GM12874 (cell line): ENCODE data around the gene ARHGEF12.

Experiments used
- TF ChIP-seq, protein P1 (sequence below): IDR thresholded peaks from 2 replicates; pipeline ENCODE4 v1.5.1; 2011; ENCODE audit warnings: low read depth, mild to moderate bottlenecking, control low read depth, low read length, moderate library complexity; ENCODE audit not compliant: insufficient read depth

Gene ARHGEF12

GRCh38 chr11:120529911-120530310 lies 193.7 kb downstream of the ARHGEF12 start:
- TF ChIP-seq, protein P1, sequence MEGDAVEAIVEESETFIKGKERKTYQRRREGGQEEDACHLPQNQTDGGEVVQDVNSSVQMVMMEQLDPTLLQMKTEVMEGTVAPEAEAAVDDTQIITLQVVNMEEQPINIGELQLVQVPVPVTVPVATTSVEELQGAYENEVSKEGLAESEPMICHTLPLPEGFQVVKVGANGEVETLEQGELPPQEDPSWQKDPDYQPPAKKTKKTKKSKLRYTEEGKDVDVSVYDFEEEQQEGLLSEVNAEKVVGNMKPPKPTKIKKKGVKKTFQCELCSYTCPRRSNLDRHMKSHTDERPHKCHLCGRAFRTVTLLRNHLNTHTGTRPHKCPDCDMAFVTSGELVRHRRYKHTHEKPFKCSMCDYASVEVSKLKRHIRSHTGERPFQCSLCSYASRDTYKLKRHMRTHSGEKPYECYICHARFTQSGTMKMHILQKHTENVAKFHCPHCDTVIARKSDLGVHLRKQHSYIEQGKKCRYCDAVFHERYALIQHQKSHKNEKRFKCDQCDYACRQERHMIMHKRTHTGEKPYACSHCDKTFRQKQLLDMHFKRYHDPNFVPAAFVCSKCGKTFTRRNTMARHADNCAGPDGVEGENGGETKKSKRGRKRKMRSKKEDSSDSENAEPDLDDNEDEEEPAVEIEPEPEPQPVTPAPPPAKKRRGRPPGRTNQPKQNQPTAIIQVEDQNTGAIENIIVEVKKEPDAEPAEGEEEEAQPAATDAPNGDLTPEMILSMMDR, result no peak

- TF ChIP-seq, protein P1, result no peak
These were observed 196.0 kb downstream of the ARHGEF12 start for GRCh38 chr11:120532082-120532831.

GRCh38 chr11:120532832-120533196 lies 196.6 kb downstream of the ARHGEF12 start:
- TF ChIP-seq, protein P1, result no peak

- TF ChIP-seq, protein P1, result no peak
These were observed 200.0 kb downstream of the ARHGEF12 start for GRCh38 chr11:120536091-120536796.

DNA sequence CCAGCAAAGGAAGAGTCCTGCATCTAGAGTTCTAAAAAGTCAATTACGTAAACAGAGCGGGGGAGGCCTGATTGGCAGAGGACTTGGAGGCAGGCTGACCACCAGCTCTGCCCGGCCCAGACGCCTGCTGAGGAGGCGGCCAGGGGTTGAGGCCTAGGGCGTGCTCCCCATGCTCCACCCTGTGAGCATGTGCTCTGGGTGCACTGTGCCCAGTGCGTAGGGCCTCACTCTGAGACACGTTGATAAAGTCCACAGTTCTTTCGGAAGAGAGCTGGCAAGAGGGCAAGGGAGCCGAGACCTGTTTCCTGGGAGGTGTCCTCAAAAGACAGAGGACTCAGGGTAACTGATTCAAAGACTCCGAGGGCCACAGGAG lies 200.6 kb downstream of the ARHGEF12 start:
- TF ChIP-seq, protein P1, result no peak

GRCh38 chr11:120537996-120538395 lies 201.8 kb downstream of the ARHGEF12 start:
- TF ChIP-seq, protein P1, result no peak

- TF ChIP-seq, protein P1, result no peak
These were observed 202.5 kb downstream of the ARHGEF12 start for GRCh38 chr11:120538707-120539106.
